ENCODE data around the gene STH. TPM values are rescaled to one million over a fixed set of nuclear protein-coding genes. Genes with fewer than 3 reads are reported as not detected.

The STH gene
- total RNA-seq, 3 donors from 2014 or later: not detected

DNA sequence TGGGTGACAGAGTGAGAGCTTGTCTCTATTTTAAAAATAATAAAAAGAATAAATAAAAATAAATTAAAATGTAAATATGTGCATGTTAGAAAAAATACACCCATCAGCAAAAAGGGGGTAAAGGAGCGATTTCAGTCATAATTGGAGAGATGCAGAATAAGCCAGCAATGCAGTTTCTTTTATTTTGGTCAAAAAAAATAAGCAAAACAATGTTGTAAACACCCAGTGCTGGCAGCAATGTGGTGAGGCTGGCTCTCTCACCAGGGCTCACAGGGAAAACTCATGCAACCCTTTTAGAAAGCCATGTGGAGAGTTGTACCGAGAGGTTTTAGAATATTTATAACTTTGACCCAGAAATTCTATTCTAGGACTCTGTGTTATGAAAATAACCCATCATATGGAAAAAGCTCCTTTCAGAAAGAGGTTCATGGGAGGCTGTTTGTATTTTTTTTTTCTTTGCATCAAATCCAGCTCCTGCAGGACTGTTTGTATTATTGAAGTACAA lies 8.5 kb downstream of the STH start:
- intact Hi-C loops (cut with DNase I, micrococcal nuclease): loop anchor here in 1 of 2 donors (10.0 kb wide), 1 partner anchor 207 kb away; no protein-coding TSS in a partner anchor
- H3K4me1 ChIP-seq (ENCODE audit: low read depth): peaks cover 10% of the 10 kb centered on the region
- no peak for ATAC-seq
- TF ChIP-seq, protein P1, sequence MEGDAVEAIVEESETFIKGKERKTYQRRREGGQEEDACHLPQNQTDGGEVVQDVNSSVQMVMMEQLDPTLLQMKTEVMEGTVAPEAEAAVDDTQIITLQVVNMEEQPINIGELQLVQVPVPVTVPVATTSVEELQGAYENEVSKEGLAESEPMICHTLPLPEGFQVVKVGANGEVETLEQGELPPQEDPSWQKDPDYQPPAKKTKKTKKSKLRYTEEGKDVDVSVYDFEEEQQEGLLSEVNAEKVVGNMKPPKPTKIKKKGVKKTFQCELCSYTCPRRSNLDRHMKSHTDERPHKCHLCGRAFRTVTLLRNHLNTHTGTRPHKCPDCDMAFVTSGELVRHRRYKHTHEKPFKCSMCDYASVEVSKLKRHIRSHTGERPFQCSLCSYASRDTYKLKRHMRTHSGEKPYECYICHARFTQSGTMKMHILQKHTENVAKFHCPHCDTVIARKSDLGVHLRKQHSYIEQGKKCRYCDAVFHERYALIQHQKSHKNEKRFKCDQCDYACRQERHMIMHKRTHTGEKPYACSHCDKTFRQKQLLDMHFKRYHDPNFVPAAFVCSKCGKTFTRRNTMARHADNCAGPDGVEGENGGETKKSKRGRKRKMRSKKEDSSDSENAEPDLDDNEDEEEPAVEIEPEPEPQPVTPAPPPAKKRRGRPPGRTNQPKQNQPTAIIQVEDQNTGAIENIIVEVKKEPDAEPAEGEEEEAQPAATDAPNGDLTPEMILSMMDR (IDR thresholded peaks at IDR 0.05): no peak
- H3K36me3 ChIP-seq (ENCODE audit: low read depth): no peaks in the 10 kb centered on the region
- H3K9me3 ChIP-seq: no peaks in the 10 kb centered on the region
- no peak for DNase-seq
- H3K4me3 ChIP-seq: no peak overlapping the region

DNA sequence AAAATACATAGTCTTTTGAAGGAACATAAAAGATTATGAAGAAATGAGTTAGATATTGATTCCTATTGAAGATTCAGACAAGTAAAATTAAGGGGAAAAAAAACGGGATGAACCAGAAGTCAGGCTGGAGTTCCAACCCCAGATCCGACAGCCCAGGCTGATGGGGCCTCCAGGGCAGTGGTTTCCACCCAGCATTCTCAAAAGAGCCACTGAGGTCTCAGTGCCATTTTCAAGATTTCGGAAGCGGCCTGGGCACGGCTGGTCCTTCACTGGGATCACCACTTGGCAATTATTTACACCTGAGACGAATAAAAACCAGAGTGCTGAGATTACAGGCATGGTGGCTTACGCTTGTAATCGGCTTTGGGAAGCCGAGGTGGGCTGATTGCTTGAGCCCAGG lies 9.5 kb downstream of the STH start:
- Histone ChIP-seq H3K36me3 (ENCODE audit: low read depth) (no peaks in the 10 kb centered on the region), H3K4me3 (no peak overlapping the region), H3K4me1 (ENCODE audit: low read depth) (peaks cover 7% of the 10 kb centered on the region), H3K9me3 (no peaks in the 10 kb centered on the region)
- DNase-seq (no peak), ATAC-seq (no peak)
- intact Hi-C loops (cut with DNase I, micrococcal nuclease): loop anchor here in 1 of 2 donors (10.0 kb wide), 1 partner anchor 206 kb away; no protein-coding TSS in a partner anchor
- TF ChIP-seq, protein P1 (IDR thresholded peaks at IDR 0.05): no peak

DNA sequence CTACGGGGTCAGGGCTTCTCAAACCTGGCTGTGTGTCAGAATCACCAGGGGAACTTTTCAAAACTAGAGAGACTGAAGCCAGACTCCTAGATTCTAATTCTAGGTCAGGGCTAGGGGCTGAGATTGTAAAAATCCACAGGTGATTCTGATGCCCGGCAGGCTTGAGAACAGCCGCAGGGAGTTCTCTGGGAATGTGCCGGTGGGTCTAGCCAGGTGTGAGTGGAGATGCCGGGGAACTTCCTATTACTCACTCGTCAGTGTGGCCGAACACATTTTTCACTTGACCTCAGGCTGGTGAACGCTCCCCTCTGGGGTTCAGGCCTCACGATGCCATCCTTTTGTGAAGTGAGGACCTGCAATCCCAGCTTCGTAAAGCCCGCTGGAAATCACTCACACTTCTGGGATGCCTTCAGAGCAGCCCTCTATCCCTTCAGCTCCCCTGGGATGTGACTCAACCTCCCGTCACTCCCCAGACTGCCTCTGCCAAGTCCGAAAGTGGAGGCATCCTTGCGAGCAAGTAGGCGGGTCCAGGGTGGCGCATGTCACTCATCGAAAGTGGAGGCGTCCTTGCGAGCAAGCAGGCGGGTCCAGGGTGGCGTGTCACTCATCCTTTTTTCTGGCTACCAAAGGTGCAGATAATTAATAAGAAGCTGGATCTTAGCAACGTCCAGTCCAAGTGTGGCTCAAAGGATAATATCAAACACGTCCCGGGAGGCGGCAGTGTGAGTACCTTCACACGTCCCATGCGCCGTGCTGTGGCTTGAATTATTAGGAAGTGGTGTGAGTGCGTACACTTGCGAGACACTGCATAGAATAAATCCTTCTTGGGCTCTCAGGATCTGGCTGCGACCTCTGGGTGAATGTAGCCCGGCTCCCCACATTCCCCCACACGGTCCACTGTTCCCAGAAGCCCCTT lies 10.9 kb downstream of the STH start:
- ATAC-seq: no peak
- TF ChIP-seq, protein P1 (IDR thresholded peaks at IDR 0.05): no peak
- H3K36me3 ChIP-seq (ENCODE audit: low read depth): no peaks in the 10 kb centered on the region
- H3K9me3 ChIP-seq: no peaks in the 10 kb centered on the region
- intact Hi-C loops (cut with DNase I, micrococcal nuclease): loop anchor here in 1 of 2 donors (10.0 kb wide), 1 partner anchor 205 kb away; no protein-coding TSS in a partner anchor
- H3K4me3 ChIP-seq: no peak overlapping the region
- no peaks in the 10 kb centered on the region for H3K4me1 ChIP-seq (ENCODE audit: low read depth)
- DNase-seq: peak in 1 of 3 donors; percentile 46

DNA sequence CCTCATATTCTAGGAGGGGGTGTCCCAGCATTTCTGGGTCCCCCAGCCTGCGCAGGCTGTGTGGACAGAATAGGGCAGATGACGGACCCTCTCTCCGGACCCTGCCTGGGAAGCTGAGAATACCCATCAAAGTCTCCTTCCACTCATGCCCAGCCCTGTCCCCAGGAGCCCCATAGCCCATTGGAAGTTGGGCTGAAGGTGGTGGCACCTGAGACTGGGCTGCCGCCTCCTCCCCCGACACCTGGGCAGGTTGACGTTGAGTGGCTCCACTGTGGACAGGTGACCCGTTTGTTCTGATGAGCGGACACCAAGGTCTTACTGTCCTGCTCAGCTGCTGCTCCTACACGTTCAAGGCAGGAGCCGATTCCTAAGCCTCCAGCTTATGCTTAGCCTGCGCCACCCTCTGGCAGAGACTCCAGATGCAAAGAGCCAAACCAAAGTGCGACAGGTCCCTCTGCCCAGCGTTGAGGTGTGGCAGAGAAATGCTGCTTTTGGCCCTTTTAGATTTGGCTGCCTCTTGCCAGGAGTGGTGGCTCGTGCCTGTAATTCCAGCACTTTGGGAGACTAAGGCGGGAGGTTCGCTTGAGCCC lies 11.6 kb downstream of the STH start:
- Histone ChIP-seq H3K9me3 (no peaks in the 10 kb centered on the region), H3K4me3 (no peak overlapping the region), H3K4me1 (ENCODE audit: low read depth) (no peaks in the 10 kb centered on the region), H3K36me3 (ENCODE audit: low read depth) (no peaks in the 10 kb centered on the region)
- peak in 1 of 3 donors; percentile 27 for DNase-seq
- intact Hi-C loops (cut with DNase I, micrococcal nuclease): no loop called here
- ATAC-seq: peak; percentile 12
- TF ChIP-seq, protein P1 (IDR thresholded peaks at IDR 0.05): no peak

DNA sequence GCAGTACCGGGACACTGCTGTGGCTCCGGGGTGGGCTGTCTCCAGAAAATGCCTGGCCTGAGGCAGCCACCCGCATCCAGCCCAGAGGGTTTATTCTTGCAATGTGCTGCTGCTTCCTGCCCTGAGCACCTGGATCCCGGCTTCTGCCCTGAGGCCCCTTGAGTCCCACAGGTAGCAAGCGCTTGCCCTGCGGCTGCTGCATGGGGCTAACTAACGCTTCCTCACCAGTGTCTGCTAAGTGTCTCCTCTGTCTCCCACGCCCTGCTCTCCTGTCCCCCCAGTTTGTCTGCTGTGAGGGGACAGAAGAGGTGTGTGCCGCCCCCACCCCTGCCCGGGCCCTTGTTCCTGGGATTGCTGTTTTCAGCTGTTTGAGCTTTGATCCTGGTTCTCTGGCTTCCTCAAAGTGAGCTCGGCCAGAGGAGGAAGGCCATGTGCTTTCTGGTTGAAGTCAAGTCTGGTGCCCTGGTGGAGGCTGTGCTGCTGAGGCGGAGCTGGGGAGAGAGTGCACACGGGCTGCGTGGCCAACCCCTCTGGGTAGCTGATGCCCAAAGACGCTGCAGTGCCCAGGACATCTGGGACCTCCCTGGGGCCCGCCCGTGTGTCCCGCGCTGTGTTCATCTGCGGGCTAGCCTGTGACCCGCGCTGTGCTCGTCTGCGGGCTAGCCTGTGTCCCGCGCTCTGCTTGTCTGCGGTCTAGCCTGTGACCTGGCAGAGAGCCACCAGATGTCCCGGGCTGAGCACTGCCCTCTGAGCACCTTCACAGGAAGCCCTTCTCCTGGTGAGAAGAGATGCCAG lies 12.9 kb downstream of the STH start:
- DNase-seq (peak in 1 of 3 donors; percentile 45), ATAC-seq (no peak)
- Histone ChIP-seq H3K4me1 (ENCODE audit: low read depth) (no peaks in the 10 kb centered on the region), H3K9me3 (no peaks in the 10 kb centered on the region), H3K36me3 (ENCODE audit: low read depth) (no peaks in the 10 kb centered on the region), H3K4me3 (no peak overlapping the region)
- intact Hi-C loops (cut with DNase I, micrococcal nuclease): no loop called here
- TF ChIP-seq, protein P1 (IDR thresholded peaks at IDR 0.05): no peak

Data from mucosa of descending colon (tissue), 3 donors.